ENCODE data around the gene WDR6.
"Not testable (repeated sequence)": the region's sequence is repeated elsewhere in the genome, so short reads cannot be mapped to it uniquely, and the experiment has no call there.

The WDR6 gene

DNA sequence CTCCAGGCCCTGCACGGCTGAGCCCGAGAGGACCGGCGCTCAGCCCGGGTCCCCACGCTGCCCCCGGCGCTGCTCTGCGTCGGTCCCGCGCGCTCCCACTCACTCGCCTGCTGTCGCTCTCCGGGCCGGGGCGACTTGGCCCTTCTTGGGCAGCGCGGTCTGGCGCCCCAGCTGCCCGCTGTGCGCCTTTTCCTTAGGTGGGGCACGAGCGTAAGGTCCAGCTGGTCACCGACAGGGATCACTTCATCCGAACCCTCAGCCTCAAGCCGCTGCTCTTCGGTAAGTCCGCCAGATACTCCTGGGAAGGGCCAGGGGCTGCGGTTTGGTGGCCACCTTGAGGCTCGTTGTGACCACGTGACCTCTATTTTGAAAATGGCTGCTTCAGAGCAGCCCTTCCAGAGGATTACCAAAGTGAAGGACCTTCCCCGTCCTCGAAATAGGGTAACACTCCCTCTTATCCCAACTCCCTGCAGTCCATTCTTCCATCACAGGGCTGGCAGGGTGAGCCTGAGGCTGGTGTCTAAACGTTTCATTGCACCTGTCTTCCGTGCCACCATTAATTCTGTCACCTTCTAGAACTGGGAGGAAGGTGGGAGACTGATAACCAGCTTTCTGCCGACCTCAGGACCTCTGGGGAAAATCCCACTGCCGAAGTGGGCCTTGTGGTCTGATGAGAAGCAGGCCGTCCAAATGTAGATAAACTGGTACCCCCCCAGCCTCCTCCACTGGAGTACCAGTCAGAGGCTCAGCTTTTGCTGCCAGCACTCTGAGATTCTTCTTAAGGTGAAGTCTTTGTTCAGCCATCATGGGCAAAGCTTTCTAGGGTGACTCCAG, 16.3 kb upstream of the WDR6 start:
- DNase-seq = peak in 11 of 56 donors; percentile 21 to 66 (median 37)

DNA sequence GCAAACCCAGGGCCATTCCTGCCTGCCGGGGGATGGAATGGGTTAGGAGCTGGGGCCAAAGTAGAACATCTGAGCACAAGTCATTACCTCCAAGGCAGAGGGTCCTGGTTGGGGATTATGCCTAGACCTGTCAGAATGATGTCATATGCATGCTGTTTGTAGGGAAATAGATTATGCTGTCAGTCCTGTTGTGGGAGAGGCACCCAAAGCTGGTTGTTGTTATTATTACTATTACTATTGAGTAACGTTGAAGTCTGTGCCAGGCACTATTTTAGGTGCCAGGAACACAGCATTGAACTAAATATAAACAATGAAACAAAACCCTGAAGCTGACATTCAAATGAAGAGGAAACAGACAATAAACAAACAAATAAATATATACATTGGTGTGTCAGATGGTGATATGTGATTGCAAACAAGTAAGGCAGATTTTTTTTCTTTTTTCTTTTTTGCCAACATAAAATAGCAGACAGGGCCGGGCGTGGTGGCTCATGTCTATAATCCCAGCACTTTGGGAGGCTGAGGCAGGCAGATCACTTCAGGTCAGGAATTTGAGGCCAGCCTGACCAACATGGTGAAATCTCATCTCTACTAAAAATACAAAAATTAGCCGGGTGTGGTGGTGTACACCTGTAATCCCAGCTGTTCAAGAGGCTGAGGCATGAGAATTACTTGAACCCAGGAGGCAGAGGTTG, 15.2 kb upstream of the WDR6 start:
- DNase-seq = no peak

DNA sequence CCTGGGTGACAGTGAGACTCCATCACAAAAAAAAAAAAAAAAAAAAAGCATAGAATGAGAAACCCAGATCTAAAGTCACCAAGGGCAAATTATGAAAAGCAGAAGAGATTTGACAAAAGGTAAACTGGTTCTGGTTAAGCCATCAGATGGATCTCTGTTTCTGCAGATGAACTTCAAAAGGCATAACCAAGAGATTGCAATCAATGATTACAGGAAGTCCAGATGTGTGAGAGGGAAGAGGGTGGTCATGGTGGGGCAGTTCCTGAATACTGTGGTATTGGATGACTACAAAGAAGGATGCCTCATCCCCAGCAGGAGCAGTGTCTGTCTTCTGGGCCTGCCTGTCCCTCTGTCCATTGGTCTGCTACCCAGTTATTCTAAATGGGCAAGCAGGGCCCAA, 13.4 kb upstream of the WDR6 start:
- no peak for DNase-seq

DNA sequence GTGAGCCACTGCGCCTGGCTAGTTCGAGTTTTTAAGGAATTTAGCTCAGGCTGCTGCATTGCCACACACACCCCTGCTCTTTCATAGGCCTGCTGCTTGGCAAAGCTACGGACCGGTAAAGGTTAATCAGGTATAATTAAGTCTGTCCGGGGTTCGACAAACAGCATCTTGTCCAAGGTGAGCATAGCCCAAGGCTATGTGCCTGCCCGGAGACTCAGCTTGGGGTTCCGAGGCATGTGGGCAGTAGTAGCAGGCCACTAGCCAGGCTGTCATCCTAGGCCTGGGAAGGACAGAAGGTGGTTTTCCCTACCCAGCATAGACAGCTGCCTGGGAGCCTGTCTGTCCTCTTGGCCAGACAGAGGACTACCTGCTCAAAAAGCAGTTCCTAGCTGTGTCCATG, 10.6 kb upstream of the WDR6 start:
- no peak for DNase-seq

DNA sequence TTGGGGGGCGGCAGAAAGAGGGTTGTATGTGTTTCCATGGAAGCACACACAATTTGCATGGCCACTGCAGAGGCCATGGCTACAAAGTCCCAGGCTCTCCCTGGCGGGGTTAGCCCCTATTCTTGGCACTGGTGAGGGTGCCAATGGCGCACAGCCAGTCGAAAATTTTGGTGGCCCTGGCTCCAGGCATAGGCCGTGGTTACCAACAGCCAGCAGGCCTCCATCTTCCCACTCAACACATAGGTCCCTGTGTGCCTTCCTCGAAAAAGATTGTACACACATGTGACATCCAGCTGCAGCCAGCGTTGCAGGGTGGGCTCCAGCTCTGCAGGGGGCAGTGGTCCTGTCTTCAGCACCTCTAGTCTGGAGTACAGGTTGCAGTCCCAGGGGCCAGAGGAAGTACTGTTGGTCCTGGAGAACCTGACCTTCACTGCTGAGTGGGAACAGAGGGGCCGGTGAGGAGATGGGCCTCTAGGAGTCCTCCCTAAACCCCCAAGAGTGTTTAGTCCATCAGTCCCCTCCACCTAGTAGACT, 10.0 kb upstream of the WDR6 start:
- no peak for DNase-seq

DNA sequence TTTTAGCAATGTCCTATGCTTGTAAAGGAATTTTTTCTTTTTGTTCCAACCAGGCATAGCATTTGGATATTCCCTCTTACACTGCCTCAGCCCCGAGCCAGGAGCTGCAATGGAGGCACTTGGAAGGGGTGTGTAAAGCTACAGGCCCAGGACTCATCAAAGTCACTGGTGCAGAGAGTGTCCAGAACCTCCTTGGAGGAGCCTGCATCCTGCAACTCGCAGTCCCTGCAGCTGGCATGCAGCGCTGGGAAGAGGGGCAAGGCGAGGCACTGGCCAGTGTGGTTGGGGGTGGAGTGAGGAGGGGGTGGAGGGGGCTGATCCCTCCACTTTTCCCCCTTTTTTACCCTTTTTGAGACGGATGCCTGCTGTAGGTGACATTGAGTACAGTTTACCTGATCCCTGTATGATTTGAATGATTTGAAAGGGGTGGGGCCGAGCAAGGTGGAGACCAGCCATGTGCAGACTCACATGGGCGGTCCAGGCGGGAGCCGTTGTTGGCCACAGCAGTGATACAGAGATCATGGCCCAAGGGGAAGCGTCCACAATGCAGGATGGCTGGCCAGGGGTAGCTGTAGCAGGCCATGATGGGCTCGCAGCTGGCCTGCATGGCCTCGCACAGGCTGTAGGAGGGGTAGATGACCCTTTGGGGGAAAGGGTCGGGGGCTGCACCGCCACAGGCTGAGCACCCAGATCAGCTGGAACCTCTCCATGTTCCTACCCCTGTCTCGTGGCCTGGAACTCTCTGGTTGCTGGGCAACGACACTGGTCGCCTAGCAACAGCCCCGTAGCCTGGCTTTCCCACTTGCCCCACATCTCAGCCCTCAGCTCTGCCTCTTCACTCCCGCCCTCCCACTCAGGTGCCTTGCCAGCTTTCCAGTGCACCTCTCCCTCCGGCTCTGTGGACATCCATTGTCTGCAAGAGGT, 9.2 kb upstream of the WDR6 start:
- DNase-seq = peak in 30 of 56 donors; percentile 12 to 69 (median 43)

DNA sequence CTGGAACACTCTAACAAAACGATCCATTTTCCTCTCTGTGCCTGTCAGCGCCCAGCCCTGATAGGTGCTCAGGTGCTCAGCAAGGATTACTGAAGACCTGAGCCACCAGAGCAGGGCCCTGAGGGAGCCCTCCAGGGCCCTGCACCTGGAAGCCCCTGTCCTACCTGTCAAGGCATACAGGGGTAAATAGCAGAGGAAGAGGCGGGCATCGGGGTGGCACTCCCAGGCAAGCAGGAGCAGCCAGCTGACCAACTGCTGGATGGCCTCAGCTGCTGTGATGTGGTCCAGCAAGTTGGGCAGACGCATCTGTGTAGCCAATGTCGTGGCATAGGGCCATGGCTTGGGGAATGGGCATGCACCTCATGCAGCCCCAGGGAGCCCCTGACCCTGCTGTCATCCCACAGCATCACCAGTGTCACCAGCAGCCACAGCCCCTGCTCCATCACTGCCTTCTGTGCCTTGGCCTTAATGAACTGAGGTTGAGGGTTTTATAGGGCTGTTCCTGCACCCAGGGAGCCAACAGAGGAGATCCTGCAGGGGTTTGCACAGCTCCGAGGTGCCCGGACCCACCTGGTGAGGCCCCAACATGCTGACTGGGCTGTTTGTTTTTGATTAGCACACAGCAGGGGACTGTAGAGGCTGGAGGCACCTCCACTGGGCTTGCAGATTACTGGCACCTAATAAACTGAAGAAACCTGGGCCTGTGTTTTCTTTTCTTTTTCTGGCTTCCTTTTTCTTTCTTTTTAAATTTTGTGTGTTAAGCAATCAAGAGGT, 7.9 kb upstream of the WDR6 start:
- no peak for DNase-seq

DNA sequence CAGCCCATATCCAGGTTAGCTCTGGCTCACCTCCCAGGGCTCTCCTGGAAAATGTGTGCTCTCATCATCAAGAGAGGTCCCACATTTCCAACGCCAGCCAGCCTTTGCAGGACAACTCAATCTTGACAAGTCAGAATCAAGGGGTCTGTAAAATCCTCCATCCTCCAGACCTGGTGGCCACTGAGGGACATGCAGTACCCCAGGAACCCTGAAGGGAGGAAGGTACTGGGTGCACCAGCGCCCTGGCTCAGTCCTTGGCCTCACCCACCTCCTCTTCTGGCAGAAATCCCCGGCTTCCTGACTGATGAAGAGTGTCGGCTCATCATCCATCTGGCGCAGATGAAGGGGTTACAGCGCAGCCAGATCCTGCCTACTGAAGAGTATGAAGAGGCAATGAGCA, 6.0 kb upstream of the WDR6 start:
- DNase-seq = no peak

DNA sequence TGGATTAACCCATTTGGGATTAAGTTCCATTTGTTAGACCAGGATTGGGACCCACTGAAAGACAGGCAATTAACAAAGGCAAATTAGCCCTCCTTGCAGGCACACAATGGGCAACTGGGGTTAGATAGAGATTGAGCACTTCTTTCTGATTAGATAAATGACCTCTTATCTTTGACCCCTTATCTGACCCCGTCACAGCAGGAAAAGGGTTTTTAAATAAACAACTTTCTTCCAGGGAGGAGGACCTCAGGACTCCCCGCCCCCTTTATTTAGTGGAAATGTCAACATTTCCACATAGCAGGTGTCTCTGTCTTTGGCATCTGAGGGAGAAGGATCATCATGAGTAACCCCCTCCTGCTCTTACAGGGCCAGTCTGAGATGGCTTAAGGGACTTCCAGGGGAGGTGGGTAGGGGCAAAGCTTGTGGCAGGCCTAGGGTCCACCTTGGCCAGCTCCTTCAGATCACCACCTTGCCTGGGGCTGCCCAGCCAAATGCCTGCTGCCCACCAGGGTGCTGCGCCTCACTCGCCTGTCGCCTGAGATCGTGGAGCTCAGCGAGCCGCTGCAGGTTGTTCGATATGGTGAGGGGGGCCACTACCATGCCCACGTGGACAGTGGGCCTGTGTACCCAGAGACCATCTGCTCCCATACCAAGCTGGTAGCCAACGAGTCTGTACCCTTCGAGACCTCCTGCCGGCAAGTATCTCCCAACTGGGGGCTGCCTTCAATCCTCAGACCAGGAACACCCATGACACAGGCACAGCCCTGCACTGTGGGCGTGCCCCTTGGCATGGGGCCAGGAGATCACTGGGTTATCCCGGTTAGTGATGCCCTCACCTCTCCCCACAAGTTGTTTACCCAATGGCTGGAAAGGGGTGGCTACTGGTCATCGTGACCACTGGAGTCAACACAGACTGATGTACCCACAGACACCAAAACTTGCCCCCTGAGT, 2.6 kb upstream of the WDR6 start:
- peak in 1 of 56 donors; percentile 72 for DNase-seq

DNA sequence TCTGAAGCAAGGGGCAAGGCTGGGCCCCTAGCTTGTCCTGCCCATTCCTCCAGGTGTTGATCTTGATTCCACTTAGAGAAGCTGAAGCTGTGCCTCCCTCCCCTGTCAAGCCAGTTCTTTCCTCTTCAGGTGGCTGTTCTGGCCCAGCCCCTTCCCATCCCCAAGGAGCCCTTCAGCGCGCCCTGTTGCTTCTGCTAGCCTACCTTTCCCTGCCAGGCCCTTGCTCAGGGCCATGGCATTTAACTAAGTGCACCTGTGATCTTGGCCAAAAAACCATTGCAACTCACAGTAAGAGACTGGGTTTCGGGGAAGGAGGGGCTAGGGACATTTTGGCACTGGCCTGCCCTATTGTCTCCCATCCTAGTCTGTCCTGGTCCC, 1.9 kb upstream of the WDR6 start:
- no peak for DNase-seq

DNA sequence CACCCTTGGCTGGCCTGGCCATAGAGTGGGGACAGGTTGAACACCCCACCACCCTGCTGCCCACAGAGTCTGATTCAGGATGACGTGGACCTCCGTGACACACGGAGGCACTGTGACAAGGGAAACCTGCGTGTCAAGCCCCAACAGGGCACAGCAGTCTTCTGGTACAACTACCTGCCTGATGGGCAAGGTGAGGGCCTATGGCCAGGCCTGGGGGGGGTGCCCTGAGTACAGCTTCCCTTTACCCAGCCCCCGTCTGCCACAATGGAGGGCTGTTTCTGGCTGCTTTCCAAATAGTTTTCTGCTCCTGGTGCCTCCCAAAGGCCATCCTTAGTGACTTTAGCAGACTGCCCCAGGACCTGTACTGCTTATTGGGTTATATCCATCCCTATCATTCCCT, 1.2 kb upstream of the WDR6 start:
- no peak for DNase-seq

DNA sequence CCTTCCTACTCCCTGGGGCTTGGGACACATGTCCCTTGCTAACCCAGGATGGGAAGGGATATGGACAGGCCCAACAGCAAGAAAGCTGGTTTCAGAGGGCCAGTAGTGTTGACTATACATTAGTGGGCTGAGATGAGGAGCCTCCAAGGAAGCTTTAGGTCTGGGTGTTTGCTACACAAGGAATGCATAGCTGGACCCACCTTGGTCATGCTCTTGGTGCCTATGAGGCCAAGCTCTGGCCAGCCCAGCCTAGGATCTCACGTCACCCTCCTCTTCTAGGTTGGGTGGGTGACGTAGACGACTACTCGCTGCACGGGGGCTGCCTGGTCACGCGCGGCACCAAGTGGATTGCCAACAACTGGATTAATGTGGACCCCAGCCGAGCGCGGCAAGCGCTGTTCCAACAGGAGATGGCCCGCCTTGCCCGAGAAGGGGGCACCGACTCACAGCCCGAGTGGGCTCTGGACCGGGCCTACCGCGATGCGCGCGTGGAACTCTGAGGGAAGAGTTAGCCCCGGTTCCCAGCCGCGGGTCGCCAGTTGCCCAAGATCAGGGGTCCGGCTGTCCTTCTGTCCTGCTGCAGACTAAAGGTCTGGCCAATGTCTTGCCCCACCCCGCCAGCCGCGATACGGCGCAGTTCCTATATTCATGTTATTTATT, 653 bp upstream of the WDR6 start:
- DNase-seq = peak in 24 of 56 donors; percentile 38 to 74 (median 62)

DNA sequence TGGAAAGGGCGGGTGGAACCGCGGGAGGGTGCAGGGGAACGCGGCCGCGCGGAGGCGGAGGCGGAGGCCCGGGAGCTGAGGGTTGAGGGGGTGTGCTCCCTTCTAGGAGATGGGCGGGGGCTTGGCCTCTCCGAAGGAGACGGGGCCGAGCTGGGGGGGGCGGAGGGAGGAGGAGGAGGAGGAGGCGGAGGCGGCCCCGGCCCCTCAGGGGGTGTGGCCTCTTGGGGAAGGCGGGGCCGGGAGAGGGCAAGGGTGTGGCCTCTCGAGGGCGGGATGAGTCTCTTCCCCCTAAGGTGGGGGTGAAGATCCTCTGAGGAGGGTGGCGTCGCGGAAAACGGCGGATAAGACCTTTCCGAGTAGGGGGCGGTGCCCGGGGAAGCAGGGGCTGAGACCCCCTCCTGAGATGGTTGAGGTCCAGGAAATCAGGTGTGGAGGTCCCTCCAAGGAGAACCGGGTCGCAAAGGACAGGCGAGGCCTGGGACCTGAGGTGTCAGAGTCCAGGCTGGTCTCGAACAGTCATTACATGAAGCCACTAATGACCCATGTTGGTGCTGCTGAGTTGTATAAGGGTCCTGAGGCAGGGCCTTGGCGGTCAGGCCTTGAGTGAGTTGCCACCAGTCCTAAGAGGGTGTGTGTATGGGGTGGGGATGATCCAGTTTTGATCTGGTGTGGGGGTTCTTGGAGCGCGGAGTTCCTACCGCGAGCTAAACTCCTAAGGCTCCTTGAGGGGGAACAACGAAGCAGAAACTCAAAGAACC, 759 bp downstream of the WDR6 start:
- peak in 50 of 56 donors; percentile 15 to 96 (median 70) for DNase-seq

DNA sequence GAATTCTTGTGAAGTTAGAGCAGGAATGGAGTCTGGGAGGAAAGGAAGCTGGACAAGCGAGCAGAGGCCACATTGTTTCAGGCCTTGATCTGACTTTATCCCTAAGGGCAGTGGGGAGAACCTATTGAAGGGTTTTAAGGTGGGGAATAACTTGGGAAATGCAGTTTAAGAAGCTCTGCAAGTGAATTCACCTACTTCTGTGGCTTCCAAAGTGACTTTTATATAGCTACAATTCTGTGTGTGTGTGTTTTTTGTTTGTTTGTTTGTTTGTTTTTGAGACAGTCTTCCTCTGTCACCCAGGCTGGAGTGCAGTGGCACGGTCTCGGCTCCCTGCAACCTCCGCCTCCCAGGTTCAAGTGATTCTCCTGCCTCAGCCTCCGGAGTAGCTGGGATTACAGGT, 1.4 kb downstream of the WDR6 start:
- not testable (repeated sequence) for DNase-seq

DNA sequence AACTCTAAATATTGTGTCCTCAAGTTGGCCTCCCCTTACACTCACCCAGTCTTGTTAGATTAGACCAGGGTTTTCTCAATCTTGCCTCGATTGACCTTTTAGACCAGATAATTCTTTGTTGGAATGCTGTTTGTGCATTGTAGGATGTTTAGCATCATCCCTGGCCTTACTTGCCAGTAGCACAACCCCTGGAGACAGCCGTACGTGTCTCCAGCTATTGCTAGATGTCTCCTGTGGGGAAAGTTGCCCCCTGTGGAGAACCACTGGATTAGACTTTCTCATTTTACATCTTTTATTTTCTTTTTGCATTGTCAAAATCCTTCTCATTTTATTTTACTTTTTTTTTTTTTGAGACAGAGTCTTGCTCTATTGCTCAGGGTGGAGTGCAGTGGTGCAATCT, 2.2 kb downstream of the WDR6 start:
- no peak for DNase-seq

DNA sequence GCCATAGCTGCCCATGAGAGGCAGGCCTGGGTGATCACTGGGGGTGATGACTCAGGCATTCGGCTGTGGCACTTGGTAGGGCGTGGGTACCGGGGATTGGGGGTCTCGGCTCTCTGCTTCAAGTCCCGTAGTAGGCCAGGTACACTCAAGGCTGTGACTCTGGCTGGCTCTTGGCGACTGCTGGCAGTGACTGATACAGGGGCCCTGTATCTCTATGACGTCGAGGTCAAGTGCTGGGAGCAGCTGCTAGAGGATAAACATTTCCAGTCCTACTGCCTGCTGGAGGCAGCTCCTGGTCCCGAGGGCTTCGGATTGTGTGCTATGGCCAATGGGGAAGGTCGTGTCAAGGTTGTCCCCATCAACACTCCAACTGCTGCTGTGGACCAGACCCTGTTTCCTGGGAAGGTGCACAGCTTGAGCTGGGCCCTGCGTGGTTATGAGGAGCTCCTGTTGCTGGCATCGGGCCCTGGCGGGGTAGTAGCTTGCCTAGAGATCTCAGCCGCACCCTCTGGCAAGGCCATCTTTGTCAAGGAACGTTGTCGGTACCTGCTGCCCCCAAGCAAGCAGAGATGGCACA, 5.3 kb downstream of the WDR6 start:
- no peak for DNase-seq

DNA sequence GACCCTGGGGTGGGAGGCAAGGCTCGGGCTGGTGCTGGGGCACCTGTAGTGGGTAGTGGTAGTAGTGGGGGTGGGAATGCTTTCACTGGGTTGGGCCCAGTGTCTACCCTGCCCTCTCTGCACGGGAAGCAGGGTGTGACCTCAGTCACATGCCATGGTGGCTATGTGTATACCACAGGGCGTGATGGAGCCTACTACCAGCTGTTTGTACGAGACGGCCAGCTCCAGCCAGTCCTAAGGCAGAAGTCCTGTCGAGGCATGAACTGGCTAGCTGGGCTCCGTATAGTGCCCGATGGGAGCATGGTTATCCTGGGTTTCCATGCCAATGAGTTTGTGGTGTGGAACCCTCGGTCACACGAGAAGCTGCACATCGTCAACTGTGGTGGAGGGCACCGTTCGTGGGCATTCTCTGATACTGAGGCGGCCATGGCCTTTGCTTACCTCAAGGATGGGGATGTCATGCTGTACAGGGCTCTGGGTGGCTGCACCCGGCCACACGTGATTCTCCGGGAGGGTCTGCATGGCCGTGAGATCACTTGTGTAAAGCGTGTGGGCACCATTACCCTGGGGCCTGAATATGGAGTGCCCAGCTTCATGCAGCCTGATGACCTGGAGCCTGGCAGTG, 6.0 kb downstream of the WDR6 start:
- no peak for DNase-seq

All from amygdala (tissue), 56 donors.